Measurements from ENCODE around the gene FBXO36. TPM values are rescaled to one million over a fixed set of nuclear protein-coding genes. Genes with fewer than 3 reads are reported as not detected.

The FBXO36 gene
- total and polyA plus RNA-seq, 2 of the 13 experiments (the other 11 are each of a cell fraction or from before 2014, with no cell fraction given) = 2.8 TPM

GRCh38 chr2:229874647-229875046 is 47.7 kb upstream of the FBXO36 start:
- ATAC-seq (no peak), FAIRE-seq (no peak), DNase-seq (ENCODE audit: low spot score) (no peak)
- in situ Hi-C loops (cut with HindIII; ENCODE audit: extremely low pct_ligation_motif_present, low pct_unique_long_range_greater_than_20kb) (no loop called here), intact Hi-C loops (cut with micrococcal nuclease; ENCODE audit: unreplicated experiment) (no loop called here)
- POLR2A ChIA-PET = no interaction called here
- Histone ChIP-seq H3K4me2 (ENCODE audit: low read depth, low read length) (no peak overlapping the region), H3K4me3 (replicated peaks in 1 of 3; ENCODE audit: insufficient read depth in 1 of 3, low read depth in 2 of 3, low read length in 3 of 3) (no peak overlapping the region), H3K36me3 (replicated peaks in 1 of 2; ENCODE audit: control insufficient read depth in 1 of 2, insufficient read depth in 2 of 2, low read length in 2 of 2) (peaks cover 15 to 54% of the 10 kb centered on the region in 2 experiments), H3K4me1 (ENCODE audit: insufficient read depth, low read length) (peaks cover 16% of the 10 kb centered on the region), H3K9me3 (ENCODE audit: low read length) (no peaks in the 10 kb centered on the region), H3K27me3 (ENCODE audit: control insufficient read depth in 1 of 2, insufficient read depth in 2 of 2, low read length in 2 of 2) (no peaks in the 10 kb centered on the region), H3K9ac (ENCODE audit: insufficient read depth, low read depth, low read length) (no peak overlapping the region), H2AFZ (ENCODE audit: low read length) (no peak overlapping the region), H3K27ac (ENCODE audit: extremely low read length, insufficient read depth, low read length) (no peak overlapping the region), H4K20me1 (ENCODE audit: insufficient read depth, low read length) (no peaks in the 10 kb centered on the region; the same call in 1 of the 2 replicates), H3K79me2 (ENCODE audit: insufficient read depth, low read length) (peaks cover 44% of the 10 kb centered on the region)
- no TSS peak for BruUV-seq (replicated peaks)
- 94% methylated on average over 4 of the region's 4 CpGs for WGBS (ENCODE audit: low lambda C conversion rate)
- CTCF ChIA-PET (ENCODE audit: low intra/inter-chr PET ratio, low total read pairs) = no interaction called here
- TF ChIP-seq HMG20B (CRISPR knock-in tag; conservative IDR thresholded peaks at IDR 0.05) (no peak), GABPB1 (CRISPR knock-in tag; IDR thresholded peaks at IDR 0.05) (no peak)

GRCh38 chr2:229875549-229875948 is 46.8 kb upstream of the FBXO36 start:
- DNase-seq (ENCODE audit: low spot score) = no peak
- Histone ChIP-seq H3K4me1 (ENCODE audit: insufficient read depth, low read length) (peaks cover 16% of the 10 kb centered on the region), H3K4me2 (ENCODE audit: low read depth, low read length) (no peak overlapping the region), H2AFZ (ENCODE audit: low read length) (no peak overlapping the region), H4K20me1 (ENCODE audit: insufficient read depth, low read length) (no peaks in the 10 kb centered on the region; the same call in 1 of the 2 replicates), H3K4me3 (replicated peaks in 1 of 3; ENCODE audit: insufficient read depth in 1 of 3, low read depth in 2 of 3, low read length in 3 of 3) (no peak overlapping the region), H3K27ac (ENCODE audit: extremely low read length, insufficient read depth, low read length) (no peak overlapping the region), H3K27me3 (ENCODE audit: control insufficient read depth in 1 of 2, insufficient read depth in 2 of 2, low read length in 2 of 2) (no peaks in the 10 kb centered on the region), H3K36me3 (replicated peaks in 1 of 2; ENCODE audit: control insufficient read depth in 1 of 2, insufficient read depth in 2 of 2, low read length in 2 of 2) (peaks cover 13 to 56% of the 10 kb centered on the region in 2 experiments), H3K9ac (ENCODE audit: insufficient read depth, low read depth, low read length) (no peak overlapping the region), H3K79me2 (ENCODE audit: insufficient read depth, low read length) (peaks cover 35% of the 10 kb centered on the region), H3K9me3 (ENCODE audit: low read length) (no peaks in the 10 kb centered on the region)
- TF ChIP-seq RNF219 (CRISPR knock-in tag; IDR thresholded peaks at IDR 0.05) (no peak), YEATS4 (CRISPR knock-in tag; IDR thresholded peaks at IDR 0.05; ENCODE audit: borderline replicate concordance) (no peak), PHF8 (CRISPR knock-in tag; IDR thresholded peaks at IDR 0.05) (no peak), MAX (IDR thresholded peaks at IDR 0.05) (no peak), SKI (IDR thresholded peaks at IDR 0.05; ENCODE audit: partially characterized antibody) (no peak), HNRNPL (IDR thresholded peaks at IDR 0.05; ENCODE audit: low read depth, low read length) (no peak), MED8 (CRISPR knock-in tag; IDR thresholded peaks at IDR 0.05; ENCODE audit: insufficient replicate concordance) (no peak), ZNF274 (CRISPR knock-in tag; IDR thresholded peaks at IDR 0.05) (no peak), ZNF251 (CRISPR knock-in tag; IDR thresholded peaks at IDR 0.05) (no peak)
- ChIA-PET POLR2A (no interaction called here), CTCF (ENCODE audit: low intra/inter-chr PET ratio, low total read pairs) (no interaction called here)
- no peak for ATAC-seq
- intact Hi-C loops (cut with micrococcal nuclease; ENCODE audit: unreplicated experiment) (no loop called here), in situ Hi-C loops (cut with HindIII; ENCODE audit: extremely low pct_ligation_motif_present, low pct_unique_long_range_greater_than_20kb) (no loop called here)
- 95% methylated on average over 2 of the region's 2 CpGs for WGBS (ENCODE audit: low lambda C conversion rate)
- FAIRE-seq = no peak
- no TSS peak for BruUV-seq (replicated peaks)

All from HepG2 (cell line).